ENCODE data around the gene TCP11L1. TPM values are rescaled to one million over a fixed set of nuclear protein-coding genes. Genes with fewer than 3 reads are reported as not detected.

The TCP11L1 gene
- total and polyA plus RNA-seq, 2 of the 8 experiments (the other 6 are each of a cell fraction or from before 2014, with no cell fraction given): 10.9 to 23.1 TPM

- no peak overlapping the region for H3K23ac ChIP-seq (ENCODE audit: insufficient read length)
- H3K9ac ChIP-seq (replicated peaks in 1 of 4; ENCODE audit: extremely low read depth in 1 of 4, low read depth in 3 of 4, low read length in 3 of 4): no peak overlapping the region; a peak in 1 of 7 replicates
- peaks cover 3 to 6% (median 3%) of the 10 kb centered on the region in 4 experiments; a peak in 6 of 7 replicates for H3K4me1 ChIP-seq (replicated peaks in 1 of 4; ENCODE audit: control insufficient read depth in 3 of 4, insufficient read depth in 4 of 4, low read length in 3 of 4)
- DNase-seq (ENCODE audit: low read depth in 1 of 2, low spot score in 2 of 2) (no peak), FAIRE-seq (no peak)
- H2BK15ac ChIP-seq (ENCODE audit: low read length): no peak overlapping the region
- H3K9me3 ChIP-seq (ENCODE audit: insufficient read depth in 2 of 2, low read depth in 1 of 2, low read length in 1 of 2): no peaks in the 10 kb centered on the region
- H2BK120ac ChIP-seq (replicated peaks; ENCODE audit: low read depth, low read length): no peak overlapping the region
- no peak overlapping the region for H3K4ac ChIP-seq (replicated peaks; ENCODE audit: insufficient read length, low read depth, low read length)
- H3K4me2 ChIP-seq (ENCODE audit: insufficient read depth in 1 of 2, low read depth in 2 of 2, low read length in 2 of 2): peak overlapping the region; percentile 81 to 90
- H4K5ac ChIP-seq (ENCODE audit: insufficient read length, low read depth, low read length): no peak overlapping the region
- ChIA-PET POLR2A (ENCODE audit: partially characterized antibody) (interaction anchor here (0.6 to 2.9 kb wide), 9 partner anchors 9 to 704 kb away, joined by 3 to 21 read pairs (median 4); partner anchors contain the start of genes CSTF3 and TCP11L1), CTCF (ENCODE audit: partially characterized antibody) (interaction anchor here (0.6 to 2.4 kb wide), 6 partner anchors 9 to 57 kb away, joined by 3 to 13 read pairs (median 4); no protein-coding TSS in a partner anchor)
- H2BK12ac ChIP-seq (ENCODE audit: low read depth, low read length): no peak overlapping the region
- H2BK20ac ChIP-seq (ENCODE audit: low read length): no peak overlapping the region
- H2AK5ac ChIP-seq (ENCODE audit: low read depth, low read length): no peak overlapping the region
- H3K18ac ChIP-seq (ENCODE audit: extremely low read depth, low read length): no peak overlapping the region
- H3K23me2 ChIP-seq (ENCODE audit: low read depth, low read length): peaks cover 5% of the 10 kb centered on the region
- no peak overlapping the region for H2AFZ ChIP-seq (ENCODE audit: low read length)
- no peak overlapping the region for H2BK5ac ChIP-seq (ENCODE audit: low read depth, low read length)
- H4K8ac ChIP-seq (ENCODE audit: extremely low read depth, insufficient read depth, low read length): no peak overlapping the region
- H3K79me1 ChIP-seq (ENCODE audit: low read depth, low read length): no peaks in the 10 kb centered on the region
- no peaks in the 10 kb centered on the region for H4K20me1 ChIP-seq (replicated peaks in 1 of 2; ENCODE audit: control insufficient read depth in 1 of 2, insufficient read depth in 2 of 2, low read length in 2 of 2)
- H3K27me3 ChIP-seq (replicated peaks in 1 of 4; ENCODE audit: control insufficient read depth in 3 of 4, extremely low read depth in 1 of 4, insufficient read depth in 3 of 4, low read length in 3 of 4): peaks cover 0 to 12% (median 5%) of the 10 kb centered on the region in 4 experiments; a peak in 4 of 7 replicates
- H3K36me3 ChIP-seq (ENCODE audit: control insufficient read depth in 2 of 4, insufficient read depth in 4 of 4, low read length in 3 of 4): no peaks in the 10 kb centered on the region
- peak overlapping the region; percentile 49 to 70 (median 66); a peak in 6 of 8 replicates for H3K4me3 ChIP-seq (ENCODE audit: extremely low read depth in 1 of 4, insufficient read depth in 2 of 4, low read depth in 3 of 4, low read length in 4 of 4)
- no peak overlapping the region for H3K56ac ChIP-seq (replicated peaks; ENCODE audit: insufficient read length, low read depth, low read length)
- H3K14ac ChIP-seq (ENCODE audit: insufficient read length): no peak overlapping the region
- H3K79me2 ChIP-seq (ENCODE audit: control insufficient read depth in 1 of 2, insufficient read depth in 2 of 2, low read length in 2 of 2): no peaks in the 10 kb centered on the region
- WGBS, 2 experiments (ENCODE audit: extremely low coverage in 1 of 2, insufficient coverage in 1 of 2, insufficient read length in 1 of 2, insufficient replicate concordance in 2 of 2, low coverage in 1 of 2, low lambda C conversion rate in 2 of 2, missing lambda C conversion rate in 1 of 2): 63% methylated on average over 4 of the region's 4 CpGs; no CpG with 5 or more reads in 1 of the 2 experiments
- H3K27ac ChIP-seq (ENCODE audit: low read depth, low read length): no peak overlapping the region
- H4K91ac ChIP-seq (replicated peaks; ENCODE audit: insufficient read length, low read length): no peak overlapping the region
- TF ChIP-seq MAFK (IDR thresholded peaks at IDR 0.05; ENCODE audit: low read depth, low read length) (no peak), NANOG (IDR thresholded peaks at IDR 0.05; ENCODE audit: insufficient read depth, low read depth, low read length, poor library complexity, severe bottlenecking) (no peak), POU5F1 (IDR thresholded peaks at IDR 0.05; ENCODE audit: low read depth, low read length) (no peak), TEAD4 (IDR thresholded peaks at IDR 0.05; ENCODE audit: low read depth, low read length) (no peak), CHD1 (IDR thresholded peaks at IDR 0.05; ENCODE audit: low read depth, low read length) (no peak), CHD2 (IDR thresholded peaks at IDR 0.05; ENCODE audit: low read length) (no peak), BACH1 (IDR thresholded peaks at IDR 0.05; ENCODE audit: low read length) (no peak), RXRA (IDR thresholded peaks at IDR 0.05; ENCODE audit: insufficient read depth, low read depth, low read length) (no peak), TAF7 (optimal IDR thresholded peaks at IDR 0.05; ENCODE audit: borderline replicate concordance, low read depth, low read length) (no peak), ZNF274 (IDR thresholded peaks at IDR 0.05; ENCODE audit: borderline replicate concordance, extremely low read depth, low read length) (no peak), SP1 (IDR thresholded peaks at IDR 0.05; ENCODE audit: low read depth, low read length) (no peak), CBX5 (IDR thresholded peaks at IDR 0.05; ENCODE audit: low read depth, low read length) (no peak), RNF2 (IDR thresholded peaks at IDR 0.05; ENCODE audit: borderline replicate concordance, low read depth, low read length, missing control alignments, poor library complexity, severe bottlenecking) (no peak), ATF3 (IDR thresholded peaks at IDR 0.05; ENCODE audit: insufficient read depth, low read depth, low read length) (no peak)
Measured at GRCh38 chr11:33016654-33017053, 22.7 kb upstream of the TCP11L1 start.
